NB4 (cell line): ENCODE results near the gene SCN3A.

Experiments used
- POLR2A ChIP-seq: IDR thresholded peaks from 2 replicates; pipeline ENCODE4 v1.6.1; 2011; ENCODE audit warnings: mild to moderate bottlenecking; ENCODE audit not compliant: insufficient read length; ENCODE audit errors: extremely low read depth
- TF ChIP-seq, protein P1 (sequence below): IDR thresholded peaks from one replicate; pipeline ENCODE4 v1.5.1; 2012; ENCODE audit warnings: low read depth, low read length

DNA sequence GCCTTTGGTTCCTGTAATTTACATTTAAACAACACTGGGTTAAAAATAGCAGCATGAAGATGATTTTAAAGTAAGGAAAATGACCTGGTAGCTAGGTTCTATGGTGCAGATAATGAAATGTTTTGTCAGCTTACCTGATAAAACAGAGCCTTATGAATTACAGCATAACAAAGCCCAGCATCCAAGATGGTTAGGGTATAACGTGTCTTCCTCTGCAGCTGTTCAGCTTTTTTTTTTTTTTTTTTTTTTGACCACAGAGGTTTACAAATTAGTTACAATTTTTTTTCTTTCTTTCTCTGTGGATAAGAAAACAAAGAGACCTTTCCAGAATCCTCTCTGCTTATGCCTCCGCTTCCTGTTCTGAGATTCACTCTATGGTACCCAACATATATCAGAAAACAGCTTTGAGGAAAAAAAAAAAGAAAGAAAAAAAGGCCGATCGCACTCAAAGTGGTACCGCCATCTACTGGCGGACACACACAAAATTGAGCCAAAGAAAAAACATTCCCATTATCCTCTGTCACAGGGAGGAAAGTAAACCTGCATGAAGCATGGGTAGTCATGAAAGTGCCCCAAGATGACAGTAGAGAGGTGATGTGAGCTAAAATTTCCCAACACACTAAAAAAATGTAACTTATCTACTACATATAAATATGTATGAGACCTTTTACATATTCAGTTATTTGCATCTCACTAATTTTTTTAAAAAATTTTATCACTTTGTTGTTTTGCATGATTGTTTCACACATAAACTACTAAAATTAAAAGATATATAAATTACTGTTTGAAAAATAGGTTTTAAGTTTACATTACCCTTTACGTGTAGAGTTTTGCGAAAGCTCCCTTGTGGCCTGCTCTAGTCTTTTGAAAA, at the start of gene SCN3A:
- TF ChIP-seq, protein P1, sequence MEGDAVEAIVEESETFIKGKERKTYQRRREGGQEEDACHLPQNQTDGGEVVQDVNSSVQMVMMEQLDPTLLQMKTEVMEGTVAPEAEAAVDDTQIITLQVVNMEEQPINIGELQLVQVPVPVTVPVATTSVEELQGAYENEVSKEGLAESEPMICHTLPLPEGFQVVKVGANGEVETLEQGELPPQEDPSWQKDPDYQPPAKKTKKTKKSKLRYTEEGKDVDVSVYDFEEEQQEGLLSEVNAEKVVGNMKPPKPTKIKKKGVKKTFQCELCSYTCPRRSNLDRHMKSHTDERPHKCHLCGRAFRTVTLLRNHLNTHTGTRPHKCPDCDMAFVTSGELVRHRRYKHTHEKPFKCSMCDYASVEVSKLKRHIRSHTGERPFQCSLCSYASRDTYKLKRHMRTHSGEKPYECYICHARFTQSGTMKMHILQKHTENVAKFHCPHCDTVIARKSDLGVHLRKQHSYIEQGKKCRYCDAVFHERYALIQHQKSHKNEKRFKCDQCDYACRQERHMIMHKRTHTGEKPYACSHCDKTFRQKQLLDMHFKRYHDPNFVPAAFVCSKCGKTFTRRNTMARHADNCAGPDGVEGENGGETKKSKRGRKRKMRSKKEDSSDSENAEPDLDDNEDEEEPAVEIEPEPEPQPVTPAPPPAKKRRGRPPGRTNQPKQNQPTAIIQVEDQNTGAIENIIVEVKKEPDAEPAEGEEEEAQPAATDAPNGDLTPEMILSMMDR: peak; percentile 74
- TF ChIP-seq POLR2A: no peak
